ENCODE results near the gene AGPAT3.

Gene AGPAT3

DNA sequence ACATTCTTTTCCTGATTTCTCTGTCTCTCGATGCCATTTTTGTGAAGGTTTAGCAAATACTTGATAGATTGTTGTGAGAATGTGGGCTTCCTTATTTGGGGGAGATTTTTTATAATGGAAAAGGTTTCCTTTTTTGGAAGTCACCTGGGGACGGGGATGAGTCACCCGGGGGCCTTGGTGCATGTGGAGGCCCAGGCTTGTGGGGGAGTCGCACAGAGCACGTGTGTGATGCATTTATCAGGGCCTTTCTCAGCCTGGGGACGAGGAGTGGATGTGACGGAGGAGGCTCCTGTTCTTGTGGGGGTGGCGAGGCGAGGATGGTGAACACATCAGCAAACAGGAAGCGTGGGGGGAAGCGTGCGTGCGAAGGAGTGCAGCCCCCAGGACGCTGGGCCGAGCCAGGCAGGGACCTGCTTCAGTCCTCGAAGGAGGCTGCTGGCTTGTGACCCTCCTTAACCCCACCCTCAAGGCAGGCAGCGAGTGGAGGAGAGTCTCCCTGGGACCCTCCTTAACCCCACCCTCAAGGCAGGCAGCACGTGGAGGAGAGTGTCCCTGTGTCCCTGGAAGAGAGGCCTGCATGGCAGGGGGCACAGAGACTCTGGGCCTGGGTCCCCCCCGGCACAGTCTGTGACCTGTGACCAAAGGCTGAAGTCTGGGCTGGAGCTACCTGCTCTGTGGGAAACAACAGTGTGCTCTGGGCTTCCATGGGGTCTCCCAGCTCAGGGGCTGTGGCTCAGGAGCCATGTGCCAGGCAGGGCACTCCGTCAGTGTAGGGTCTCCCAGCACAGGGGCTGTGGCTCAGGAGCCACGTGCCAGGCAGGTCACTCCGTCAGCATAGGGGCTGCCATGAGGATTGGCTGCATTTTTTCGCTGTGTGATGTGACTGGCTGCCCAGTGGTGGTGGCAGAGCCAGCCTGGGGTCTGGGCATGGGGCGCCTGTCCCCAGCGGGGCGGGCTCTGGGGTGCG lies 57.2 kb downstream of the AGPAT3 start:
- peak; percentile 45 to 55 for DNase-seq (ENCODE audit: low read depth in 2 of 2)

DNA sequence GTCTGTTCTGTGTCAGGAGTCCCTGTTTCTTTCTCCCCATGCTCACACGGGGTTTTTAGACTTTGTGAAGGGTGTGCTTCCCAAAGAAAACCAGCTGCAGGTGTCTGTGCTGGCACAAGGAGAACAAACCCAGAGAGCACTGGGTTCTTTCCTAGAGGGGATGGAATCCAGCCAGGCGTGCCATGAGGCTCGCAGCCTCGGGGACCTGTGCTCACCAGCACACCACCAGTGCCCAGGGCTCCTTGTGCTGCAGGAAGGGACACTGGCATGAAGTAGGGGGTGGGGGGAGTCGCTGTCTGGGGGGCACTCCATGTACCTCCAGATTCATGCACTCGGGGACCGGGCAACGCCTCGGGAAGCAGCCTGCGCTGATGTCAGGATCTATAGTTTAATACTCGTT lies 57.9 kb downstream of the AGPAT3 start:
- no peak for DNase-seq (ENCODE audit: low read depth in 2 of 2)

DNA sequence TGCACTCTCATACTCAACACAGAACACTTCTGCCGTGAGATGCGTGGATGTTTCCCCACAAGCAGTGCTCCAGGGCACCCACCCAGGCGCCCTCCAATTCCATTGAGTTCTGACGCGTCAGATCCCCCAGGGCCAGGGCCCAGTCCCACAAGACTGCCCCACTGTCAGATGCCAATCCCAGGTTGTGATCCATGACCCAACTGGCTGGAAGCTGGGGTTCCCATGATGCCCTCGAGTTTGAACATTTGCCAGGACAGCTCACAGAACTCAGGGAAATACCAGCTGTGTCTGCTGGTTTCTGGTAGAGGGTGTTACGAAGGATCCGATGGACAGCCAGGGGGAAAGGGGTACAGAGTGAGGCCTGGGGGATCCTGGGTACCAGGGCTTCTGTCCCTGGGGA lies 58.4 kb downstream of the AGPAT3 start:
- DNase-seq (ENCODE audit: low read depth in 2 of 2), result no peak

DNA sequence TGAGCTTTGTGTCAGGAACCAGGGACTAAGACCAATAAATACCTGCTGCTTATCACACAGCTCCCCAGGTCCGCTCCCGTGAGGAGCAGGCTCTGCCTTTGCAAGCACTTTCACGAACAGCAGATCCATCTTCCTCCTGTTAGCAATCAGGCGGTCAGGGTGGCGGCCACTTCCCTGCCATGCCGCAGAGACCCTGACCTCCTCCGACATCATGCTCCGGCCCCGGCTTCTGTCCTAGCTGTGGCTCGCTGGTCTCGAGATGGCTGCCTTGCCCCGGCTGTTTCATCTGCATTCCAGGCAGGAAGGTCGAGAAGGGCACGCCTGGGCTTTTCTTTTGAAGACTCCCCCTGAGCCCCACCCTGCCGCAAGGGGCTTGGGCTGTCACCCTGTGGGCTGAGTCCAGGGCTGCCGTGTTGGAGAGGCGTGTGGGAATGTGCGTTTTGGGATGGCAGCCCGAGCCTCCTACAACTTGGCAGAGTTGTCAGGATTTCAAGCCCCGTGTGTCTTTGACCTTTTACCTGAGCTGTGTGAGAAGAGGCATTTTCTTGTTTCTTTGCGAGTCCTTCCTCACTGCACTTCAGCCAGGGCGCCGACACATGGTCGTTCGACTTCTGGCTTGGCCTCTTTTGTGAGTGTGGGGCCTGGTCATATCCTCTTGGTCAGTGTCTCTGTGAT lies 59.5 kb downstream of the AGPAT3 start:
- no peak for DNase-seq (ENCODE audit: low read depth in 2 of 2)

DNA sequence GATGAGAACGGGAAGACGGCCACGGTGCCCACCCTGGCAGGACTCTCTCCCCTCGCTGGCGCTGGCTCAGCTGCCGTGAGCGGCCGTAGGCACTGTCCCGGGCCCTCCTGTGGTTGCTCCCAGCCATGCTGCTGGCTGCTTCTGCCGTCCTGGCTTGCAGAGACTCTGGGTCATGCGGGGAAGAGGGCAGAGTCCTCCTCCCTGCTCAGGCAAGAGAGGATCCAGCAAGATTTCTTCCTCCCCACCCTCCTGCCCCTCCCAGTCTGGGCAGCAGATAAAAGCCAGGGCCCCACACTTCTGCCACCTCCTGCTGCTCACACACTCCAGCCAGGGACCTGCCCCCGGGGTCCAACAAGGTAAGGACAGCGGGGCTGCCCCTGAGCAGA lies 60.1 kb downstream of the AGPAT3 start:
- DNase-seq (ENCODE audit: low read depth in 2 of 2), result no peak

DNA sequence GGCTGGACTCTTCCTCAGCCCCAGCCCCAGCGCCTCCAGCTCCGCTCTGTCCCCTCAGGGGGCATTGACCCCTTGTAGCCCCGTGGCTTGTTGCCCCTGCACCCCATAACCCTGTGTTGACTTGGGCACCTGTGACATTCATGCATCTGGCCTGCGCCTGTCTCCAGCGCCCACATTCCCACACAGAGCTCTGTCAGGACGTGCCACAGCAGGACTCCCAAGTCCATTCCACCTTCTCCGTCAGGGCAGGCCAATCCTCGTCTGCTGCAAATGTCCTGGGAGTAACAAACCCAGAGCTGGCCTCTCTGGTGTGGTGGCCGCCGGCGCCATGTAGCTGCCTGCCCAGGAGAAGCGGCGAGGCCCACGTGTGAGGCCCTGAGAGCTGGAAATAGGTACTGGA lies 60.6 kb downstream of the AGPAT3 start:
- DNase-seq (ENCODE audit: low read depth in 2 of 2), result no peak

DNA sequence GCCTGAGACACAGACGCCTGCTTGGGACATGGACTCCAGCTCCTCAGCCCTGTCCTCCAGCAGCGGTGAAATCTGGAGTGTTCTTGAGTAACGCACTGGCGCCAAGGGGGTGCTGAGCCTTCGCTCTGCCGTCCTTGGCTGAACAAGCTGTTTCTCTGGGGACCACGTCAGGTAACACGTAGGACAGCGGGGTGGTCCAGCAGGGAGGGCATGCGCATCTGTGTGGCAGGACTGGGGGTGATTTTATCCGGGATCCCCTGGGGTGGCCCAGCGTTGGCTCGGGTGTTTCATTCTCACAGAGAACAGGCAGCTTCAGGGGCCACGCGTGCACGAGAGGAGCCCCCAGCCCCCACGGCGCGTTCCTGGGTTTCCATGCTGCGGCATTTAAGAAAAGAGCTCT lies 61.2 kb downstream of the AGPAT3 start:
- DNase-seq (ENCODE audit: low read depth in 2 of 2), result no peak

DNA sequence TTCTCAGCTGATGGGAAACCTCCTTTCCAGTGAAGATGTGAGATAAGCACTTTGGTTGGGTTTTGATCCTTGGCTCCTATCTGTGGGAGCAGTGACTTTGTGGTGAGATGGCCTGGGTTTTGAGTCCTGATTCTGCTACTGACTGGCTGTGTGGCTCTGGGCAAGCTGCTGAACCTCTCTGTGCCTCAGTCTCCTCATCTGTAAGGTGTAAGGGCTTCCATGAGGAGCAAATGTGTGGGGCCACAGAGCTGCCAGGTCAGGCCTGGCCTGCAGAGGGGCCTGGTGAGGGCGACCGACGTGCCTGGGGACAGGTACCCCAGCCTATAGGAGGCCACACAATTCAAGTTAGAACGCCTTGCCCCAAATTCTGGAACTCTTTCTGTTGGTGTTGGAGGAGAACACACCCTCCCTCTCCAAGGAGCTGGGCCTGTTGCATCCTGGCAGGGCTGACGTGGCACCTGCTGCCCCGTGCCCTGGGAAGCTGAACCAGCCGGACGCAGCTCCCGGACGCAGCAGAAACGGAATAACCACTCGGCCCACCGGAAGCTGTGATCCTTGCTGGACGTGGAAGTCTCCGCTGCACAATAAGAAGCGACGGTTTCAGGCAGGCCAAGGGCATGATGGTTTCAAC lies 62.7 kb downstream of the AGPAT3 start:
- DNase-seq (ENCODE audit: low read depth in 2 of 2), result no peak

DNA sequence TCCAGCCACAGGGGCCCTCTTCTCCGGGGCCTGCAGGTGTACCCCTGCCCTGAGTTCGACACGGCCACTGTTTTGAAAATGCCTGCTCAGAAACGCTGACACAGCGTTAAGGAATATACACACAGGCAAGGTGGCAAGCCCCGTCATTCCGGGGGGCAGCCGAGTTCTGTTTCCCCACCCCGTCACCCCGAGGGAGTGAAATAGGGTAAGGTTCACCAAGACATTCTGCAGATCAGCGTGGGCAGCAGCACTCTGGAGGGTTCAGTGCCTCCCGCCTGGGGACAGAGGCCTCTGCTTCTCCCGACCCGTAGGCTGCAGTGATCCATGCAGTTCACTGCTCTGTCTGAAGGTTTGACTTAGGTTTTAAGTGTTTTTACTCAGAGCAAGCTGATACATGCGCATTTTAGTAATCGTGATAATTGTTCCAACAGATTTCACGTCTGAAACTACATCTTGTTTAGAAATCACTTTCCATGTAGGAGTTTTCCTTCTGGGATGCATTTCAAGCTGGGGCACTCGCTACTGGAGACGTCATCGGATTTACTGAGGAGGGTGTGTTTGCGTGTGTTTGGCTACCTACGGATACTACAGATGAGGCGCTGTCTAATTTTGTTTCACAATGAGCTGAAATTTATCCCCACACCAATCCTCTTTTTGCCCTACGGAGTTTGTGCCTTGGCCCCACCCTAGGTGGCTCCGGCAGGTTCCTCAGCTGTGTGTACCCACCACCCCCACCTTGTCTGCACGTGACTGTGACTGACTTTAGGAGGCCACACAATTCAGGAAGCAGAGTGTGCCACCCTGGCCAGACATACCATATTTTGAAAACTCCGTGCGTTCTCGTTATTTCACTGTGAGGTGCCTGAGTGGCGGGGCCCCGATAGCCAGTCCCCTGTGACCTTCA lies 63.5 kb downstream of the AGPAT3 start:
- DNase-seq (ENCODE audit: low read depth in 2 of 2), result no peak

DNA sequence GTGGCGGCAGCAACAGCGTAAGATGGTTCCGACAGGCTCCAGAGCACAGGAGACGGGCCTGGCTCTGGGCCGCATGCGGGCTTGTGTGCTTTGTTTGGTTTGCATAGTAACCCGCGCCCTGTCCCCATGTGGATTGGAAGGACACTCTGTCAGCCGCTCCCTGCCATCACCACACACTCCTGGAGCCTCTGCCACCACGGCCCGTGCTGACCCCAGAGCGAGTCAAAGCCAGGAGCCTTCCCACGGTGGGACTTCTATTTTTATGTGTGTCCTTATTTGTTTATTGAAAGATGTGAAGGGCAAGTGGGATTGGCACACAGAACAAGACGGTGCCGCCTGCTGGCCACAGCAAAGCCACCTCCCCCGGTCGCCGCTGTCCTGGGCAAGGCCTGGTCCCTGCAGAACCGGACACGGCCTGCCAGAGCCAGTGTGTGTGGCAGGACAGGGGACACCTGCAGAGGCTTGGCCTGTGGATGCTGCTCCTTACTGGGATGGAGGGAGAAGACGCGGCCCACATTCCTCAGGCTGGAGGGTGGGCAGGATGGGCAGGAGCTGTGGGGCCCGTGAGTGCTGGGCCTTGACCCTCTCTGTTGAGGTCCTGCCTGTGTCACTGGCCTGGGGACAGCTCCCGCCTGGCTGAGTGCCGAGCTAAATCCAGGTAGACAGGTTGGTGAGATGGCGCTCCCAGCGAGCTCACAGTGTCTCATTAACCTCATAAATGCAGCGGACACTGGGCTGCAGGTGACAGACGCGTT lies 64.4 kb downstream of the AGPAT3 start:
- DNase-seq (ENCODE audit: low read depth in 2 of 2), result no peak

DNA sequence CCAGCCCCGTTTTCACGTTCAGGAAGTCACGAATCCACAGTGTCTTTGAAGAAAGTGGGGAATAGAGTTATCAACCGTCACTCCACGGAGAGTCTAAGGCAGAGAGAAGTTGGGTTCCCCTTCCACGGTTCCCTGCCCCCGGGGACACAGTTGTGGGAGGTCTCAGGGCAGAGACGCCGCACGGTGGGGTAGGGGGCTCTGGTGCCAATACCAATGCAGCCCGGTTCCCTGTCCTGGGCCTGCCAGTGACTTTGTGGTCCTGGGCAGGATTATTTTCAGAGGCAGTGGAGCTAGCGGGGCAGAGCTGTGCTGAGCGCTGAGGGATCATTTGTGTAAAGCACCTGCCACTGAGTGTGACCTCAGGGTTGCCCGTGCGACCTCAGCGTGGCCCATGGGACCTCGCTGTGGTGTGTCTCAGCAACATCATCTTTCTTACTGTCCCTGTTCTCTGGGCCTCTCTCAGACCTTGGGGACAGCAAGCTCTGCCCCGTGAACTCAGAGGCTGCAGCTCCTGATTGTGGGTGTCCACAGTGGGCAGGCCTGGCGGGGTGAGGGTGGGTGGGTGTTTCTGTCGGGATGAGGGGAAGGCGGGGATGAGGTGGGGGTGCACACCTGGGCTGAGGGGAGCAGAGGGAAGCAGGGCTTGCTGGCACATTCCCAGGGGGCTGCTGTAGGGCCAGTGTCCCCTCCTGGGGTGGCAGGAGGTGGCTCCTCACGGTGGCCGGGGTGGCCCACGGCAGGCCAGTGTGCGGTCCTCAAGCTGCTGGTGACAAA lies 65.2 kb downstream of the AGPAT3 start:
- DNase-seq (ENCODE audit: low read depth in 2 of 2), result no peak

DNA sequence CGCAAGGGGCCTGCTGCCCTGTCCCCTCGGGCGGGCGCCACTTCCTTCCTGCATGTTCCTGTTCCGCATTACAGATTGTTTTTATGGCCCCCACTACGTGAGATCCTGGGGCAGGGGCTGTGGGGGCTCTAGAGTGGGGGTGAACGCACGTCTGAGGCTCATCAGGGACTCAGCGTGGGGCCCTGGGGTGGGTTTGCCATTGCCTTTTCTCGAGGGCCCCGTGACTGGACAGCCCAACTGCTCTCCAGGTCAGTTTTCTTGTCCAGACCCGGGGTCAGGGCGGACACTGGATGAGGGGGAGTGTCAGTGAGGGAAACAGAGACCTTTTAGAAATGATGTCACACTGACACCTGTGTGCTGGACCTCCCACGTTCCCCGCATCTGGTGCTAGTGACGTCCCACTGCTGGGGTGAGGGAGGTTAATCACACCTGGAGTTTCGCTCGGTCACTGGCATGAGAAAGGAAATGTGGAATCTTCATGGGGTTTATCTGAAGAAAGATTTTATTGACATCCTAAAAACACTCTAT lies 65.9 kb downstream of the AGPAT3 start:
- no peak for DNase-seq (ENCODE audit: low read depth in 2 of 2)

DNA sequence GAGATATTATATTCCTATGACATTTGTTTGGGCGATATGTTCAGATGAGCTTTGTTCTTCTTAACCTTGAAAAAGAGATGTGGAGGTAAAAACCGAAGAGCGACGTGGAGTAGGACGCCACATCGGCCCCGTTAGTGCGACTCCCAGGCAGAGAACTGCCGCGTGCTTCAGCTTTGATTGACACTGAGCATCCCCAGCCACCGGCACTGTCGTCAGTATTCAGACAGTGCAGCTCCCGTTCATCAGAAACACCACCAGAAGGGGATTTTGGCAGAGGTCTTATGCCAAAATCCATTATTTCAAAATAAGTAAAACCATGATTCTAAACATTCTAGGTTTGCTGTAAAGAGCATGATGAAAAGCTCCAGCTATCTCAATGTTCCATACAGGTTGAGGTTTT lies 66.5 kb downstream of the AGPAT3 start:
- no peak for DNase-seq (ENCODE audit: low read depth in 2 of 2)

DNA sequence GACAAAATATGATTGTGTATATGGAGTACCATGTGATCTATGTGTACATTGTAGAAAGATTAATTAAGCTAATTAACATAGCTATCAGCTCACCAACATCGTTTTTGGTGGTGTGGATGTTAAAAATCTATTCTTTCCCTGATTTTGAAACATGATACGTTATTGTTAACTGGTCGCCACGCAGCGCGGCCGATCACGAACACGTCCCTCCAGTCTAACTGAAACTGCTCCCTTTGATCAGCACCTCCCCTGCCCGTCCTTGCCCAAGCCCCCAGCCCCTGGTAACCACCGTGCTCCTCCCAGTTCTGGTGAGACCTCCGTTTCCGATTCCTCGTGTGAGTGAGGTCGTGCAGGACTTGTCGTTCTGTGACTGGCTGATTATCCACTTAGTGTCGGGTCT lies 67.0 kb downstream of the AGPAT3 start:
- no peak for DNase-seq (ENCODE audit: low read depth in 2 of 2)

DNA sequence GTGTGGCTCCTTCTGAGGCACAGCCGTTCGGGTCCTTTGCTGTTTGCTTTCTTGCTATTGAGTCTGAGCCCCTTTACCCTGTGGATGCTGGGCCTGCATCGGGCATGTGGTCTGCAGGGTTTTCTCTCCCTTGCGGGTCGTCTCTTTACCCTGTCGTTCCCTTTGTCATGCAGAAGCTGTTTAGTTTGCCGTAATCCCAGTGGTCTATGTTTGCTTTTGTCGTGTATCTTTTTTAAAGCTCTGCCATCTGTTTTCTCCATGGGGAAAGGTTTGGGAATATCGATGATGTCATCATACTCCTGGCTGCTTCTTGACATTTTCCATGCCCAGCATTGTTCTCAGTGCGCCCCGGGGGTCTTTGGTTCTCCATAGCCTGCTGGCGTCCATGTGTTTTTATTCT lies 68.2 kb downstream of the AGPAT3 start:
- no peak for DNase-seq (ENCODE audit: low read depth in 2 of 2)

DNA sequence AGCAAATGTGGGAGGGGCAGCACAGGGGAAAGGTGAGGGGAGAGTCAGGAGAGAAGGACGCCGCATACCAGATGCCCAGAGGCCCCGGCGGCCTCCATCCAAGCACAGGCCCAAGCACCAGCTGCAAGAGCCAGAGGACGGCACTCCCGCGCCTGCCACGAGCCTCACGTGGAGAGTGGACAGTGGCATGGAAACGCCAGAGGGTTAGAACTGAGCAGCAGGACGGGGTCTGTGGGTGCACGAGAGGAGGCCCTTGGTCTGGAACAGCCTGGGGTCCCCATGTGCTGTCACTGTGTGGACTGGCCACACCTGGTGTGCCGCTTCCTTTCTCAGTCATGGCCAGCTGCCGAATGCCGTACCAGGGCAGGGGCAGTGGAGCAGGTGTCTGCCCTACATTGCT lies 68.7 kb downstream of the AGPAT3 start:
- DNase-seq (ENCODE audit: low read depth in 2 of 2), result no peak

DNA sequence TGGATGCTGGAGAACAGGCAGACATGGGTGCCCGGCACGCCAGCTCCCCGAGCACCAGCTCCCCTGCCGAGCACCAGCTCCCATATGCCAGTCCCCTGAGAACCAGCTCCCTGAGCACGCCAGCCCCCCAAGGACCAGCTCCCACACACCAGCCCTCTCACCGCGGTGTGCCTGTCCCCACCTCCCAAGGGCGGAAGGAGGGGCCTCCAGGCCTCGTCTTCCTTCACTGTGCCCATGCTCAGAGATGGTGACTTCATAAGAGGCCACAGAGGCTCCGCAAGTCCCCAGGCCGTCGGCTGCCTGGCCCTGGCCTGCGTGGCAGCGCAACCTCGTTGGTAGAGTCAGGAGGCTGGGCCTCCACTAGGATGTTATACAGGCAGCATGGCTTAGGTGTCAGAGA lies 69.1 kb downstream of the AGPAT3 start:
- no peak for DNase-seq (ENCODE audit: low read depth in 2 of 2)

DNA sequence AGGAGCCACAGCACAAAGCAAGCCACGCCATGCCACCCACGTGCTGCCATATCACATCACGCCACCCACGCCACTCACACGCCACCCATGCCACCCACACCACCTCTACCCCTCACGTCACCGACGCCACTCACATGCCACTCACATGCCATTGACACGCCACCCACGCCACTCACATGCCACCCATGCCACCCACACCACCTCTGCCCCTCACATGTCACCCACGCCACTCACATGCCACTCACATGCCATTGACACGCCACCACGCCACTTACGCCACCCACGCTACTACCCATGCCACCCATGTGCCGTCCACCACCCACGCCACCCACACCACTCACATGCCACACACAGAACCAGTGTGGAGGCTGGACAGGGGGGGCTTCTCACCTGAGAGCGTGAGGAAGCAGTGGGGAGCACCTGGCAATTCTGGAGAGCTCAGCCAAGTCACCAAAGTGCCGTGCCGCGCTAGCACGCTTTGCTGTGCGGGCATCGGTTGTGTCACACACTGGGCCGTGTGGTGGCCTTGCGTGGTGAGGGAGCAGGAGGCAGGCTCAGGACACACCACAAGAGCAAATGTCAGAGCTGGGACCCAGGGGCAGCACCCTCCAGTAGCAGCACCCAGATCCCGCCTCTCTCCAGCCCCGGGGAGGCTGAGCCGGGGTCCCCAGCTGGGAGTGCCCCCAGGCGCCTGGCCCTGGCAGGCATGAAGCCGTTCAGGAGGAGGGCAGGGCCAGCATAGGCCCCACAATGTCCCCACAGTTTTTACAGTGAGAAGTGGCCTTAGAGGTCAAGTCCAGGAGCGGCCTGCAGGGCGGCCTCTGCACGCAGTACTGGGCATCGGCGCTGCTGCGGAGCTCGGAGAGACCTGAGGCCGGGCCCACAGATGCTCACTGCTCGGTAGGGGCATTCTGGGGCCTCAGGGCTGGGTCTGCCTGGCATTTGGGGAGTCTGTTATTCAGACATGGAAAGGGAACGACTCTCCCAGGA lies 70.0 kb downstream of the AGPAT3 start:
- DNase-seq (ENCODE audit: low read depth in 2 of 2), result no peak

DNA sequence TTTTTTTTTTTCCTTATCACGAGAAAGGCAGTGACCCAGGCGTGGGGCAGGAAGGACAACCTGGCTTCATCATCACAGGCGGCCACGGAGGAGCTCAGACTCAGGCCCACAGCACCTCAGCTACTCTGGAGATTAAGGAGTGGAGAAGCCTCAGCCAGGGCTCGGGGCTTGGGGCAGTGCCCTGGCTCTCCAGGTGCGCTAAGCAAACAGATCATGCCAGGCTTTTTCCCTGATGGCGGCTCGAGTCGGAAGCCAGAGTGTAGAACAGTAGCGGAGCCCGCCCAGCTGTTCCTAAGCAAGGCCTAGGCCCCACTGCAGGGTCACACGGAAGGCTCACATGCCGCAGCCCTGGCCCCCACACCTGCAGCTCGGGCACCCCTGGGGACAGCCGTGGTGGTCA lies 70.7 kb downstream of the AGPAT3 start:
- DNase-seq (ENCODE audit: low read depth in 2 of 2), result no peak
